H1 (cell line): ENCODE results near the gene LRBA. TPM values are rescaled to one million over a fixed set of nuclear protein-coding genes. Genes with fewer than 3 reads are reported as not detected.

Source experiments
- CTCF ChIA-PET: fragments of 300-600 bp; sonication (Branson Sonifier 250); formaldehyde crosslinking; loops from one replicate; lab custom pipeline; 2021; ENCODE audit not compliant: partially characterized antibody; lab: Charles Lee
- POLR2A ChIA-PET: fragments of 300-600 bp; sonication (Branson Sonifier 250); formaldehyde crosslinking; loops from one replicate; lab custom pipeline; 2021; ENCODE audit warnings: inconsistent platforms; ENCODE audit not compliant: partially characterized antibody; lab: Charles Lee
- DNase-seq, 2 experiments: peaks; one replicate each; pipeline versions ENCODE4 v3.0.0 to v3.0.0-alpha.2; 2010 to 2022; ENCODE audit warnings: low spot score in 2 of 2, low read depth in 1 of 2, mixed read lengths in 1 of 2
- FAIRE-seq: peaks from 2 replicates; lab custom pipeline; 2011; peaks lifted over from hg19 to GRCh38; lab: Jason Lieb, UNC
- H2AFZ ChIP-seq: 2 replicates; pipeline ENCODE4 v1.8.1; 2012; ENCODE audit warnings: low read length, inconsistent platforms
- H2AK5ac ChIP-seq: 2 replicates; pipeline ENCODE4 v1.6.1; 2013; ENCODE audit warnings: low read depth, low read length
- H2BK120ac ChIP-seq: replicated peaks from 2 replicates; pipeline ENCODE3; 2013; ENCODE audit warnings: low read depth, low read length, inconsistent platforms
- H2BK12ac ChIP-seq: 2 replicates; pipeline ENCODE4 v1.6.1; 2013; ENCODE audit warnings: low read depth, low read length
- H2BK15ac ChIP-seq: 2 replicates; pipeline ENCODE4 v1.6.1; 2013; ENCODE audit warnings: low read length
- H2BK20ac ChIP-seq: 2 replicates; pipeline ENCODE4 v1.6.1; 2013; ENCODE audit warnings: low read length
- H2BK5ac ChIP-seq: 2 replicates; pipeline ENCODE4 v1.6.1; 2013; ENCODE audit warnings: low read depth, low read length
- H3K14ac ChIP-seq: 2 replicates; pipeline ENCODE4 v1.6.1; 2013; ENCODE audit warnings: inconsistent platforms; ENCODE audit not compliant: insufficient read length
- H3K18ac ChIP-seq: 2 replicates; pipeline ENCODE4 v1.6.1; 2013; ENCODE audit warnings: low read length; ENCODE audit errors: extremely low read depth
- H3K23ac ChIP-seq: 2 replicates; pipeline ENCODE4 v1.6.1; 2013; ENCODE audit warnings: inconsistent platforms; ENCODE audit not compliant: insufficient read length
- H3K23me2 ChIP-seq: 2 replicates; pipeline ENCODE4 v1.6.1; 2013; ENCODE audit warnings: low read depth, low read length
- H3K27ac ChIP-seq: 2 replicates; pipeline ENCODE4 v1.6.1; 2011; ENCODE audit warnings: low read depth, low read length, inconsistent platforms
- H3K27me3 ChIP-seq, 4 experiments: replicated peaks in 1 of 4; 1 replicate in 1 of 4; 2 replicates in 3 of 4; pipeline versions ENCODE4 v1.6.1 to v1.8.1; 2011 to 2013; ENCODE audit warnings: low read length in 3 of 4, mild to moderate bottlenecking in 3 of 4, inconsistent platforms in 2 of 4, mixed read lengths in 2 of 4, moderate library complexity in 1 of 4; ENCODE audit not compliant: control insufficient read depth in 3 of 4, insufficient read depth in 3 of 4; ENCODE audit errors: extremely low read depth in 1 of 4
- H3K36me3 ChIP-seq, 4 experiments: 2 replicates each; pipeline versions ENCODE4 v1.6.1 to v1.8.1; 2011 to 2013; ENCODE audit warnings: mild to moderate bottlenecking in 4 of 4, low read length in 3 of 4, moderate library complexity in 2 of 4, control low read depth in 1 of 4, inconsistent platforms in 1 of 4; ENCODE audit not compliant: insufficient read depth in 4 of 4, control insufficient read depth in 2 of 4
- H3K4ac ChIP-seq: replicated peaks from 2 replicates; pipeline ENCODE3; 2013; ENCODE audit warnings: low read length, low read depth, mixed read lengths, inconsistent platforms; ENCODE audit not compliant: insufficient read length
- H3K4me1 ChIP-seq, 4 experiments: replicated peaks in 1 of 4; 1 replicate in 1 of 4; 2 replicates in 3 of 4; pipeline versions ENCODE4 v1.6.1 to v1.8.1; 2011 to 2013; ENCODE audit warnings: low read length in 3 of 4, inconsistent platforms in 2 of 4, mixed read lengths in 1 of 4; ENCODE audit not compliant: insufficient read depth in 4 of 4, control insufficient read depth in 3 of 4
- H3K4me2 ChIP-seq, 2 experiments: 2 replicates each; pipeline versions ENCODE4 v1.6.1 to v1.8.1; 2011 to 2013; ENCODE audit warnings: low read depth in 2 of 2, low read length in 2 of 2, control low read depth in 1 of 2, inconsistent platforms in 1 of 2, mild to moderate bottlenecking in 1 of 2; ENCODE audit not compliant: insufficient read depth in 1 of 2
- H3K4me3 ChIP-seq, 4 experiments: fragments of 200-600, 300-600 bp in 1 of 4; sonication (generic), shearing (Covaris generic), sonication (Bioruptor Twin) in 1 of 4; 2 replicates each; pipeline versions ENCODE4 v1.5.1 to v1.8.1; 2011 to 2016; ENCODE audit warnings: low read length in 4 of 4, low read depth in 3 of 4, control low read depth in 2 of 4, inconsistent platforms in 2 of 4, mild to moderate bottlenecking in 2 of 4, mixed read lengths in 1 of 4, moderate library complexity in 1 of 4; ENCODE audit not compliant: insufficient read depth in 2 of 4; ENCODE audit errors: extremely low read depth in 1 of 4
- H3K56ac ChIP-seq: replicated peaks from 2 replicates; pipeline ENCODE3; 2013; ENCODE audit warnings: low read depth, mild to moderate bottlenecking, mixed read lengths, low read length, inconsistent platforms; ENCODE audit not compliant: insufficient read length
- H3K79me1 ChIP-seq: 2 replicates; pipeline ENCODE4 v1.6.1; 2013; ENCODE audit warnings: low read depth, low read length, control low read depth
- H3K79me2 ChIP-seq, 2 experiments: 2 replicates each; pipeline versions ENCODE4 v1.6.1 to v1.8.1; 2012 to 2013; ENCODE audit warnings: low read length in 2 of 2, mild to moderate bottlenecking in 2 of 2, inconsistent platforms in 1 of 2; ENCODE audit not compliant: insufficient read depth in 2 of 2, control insufficient read depth in 1 of 2
- H3K9ac ChIP-seq, 4 experiments: replicated peaks in 1 of 4; 1 replicate in 1 of 4; 2 replicates in 3 of 4; pipeline versions ENCODE4 v1.6.1 to v1.8.1; 2011 to 2013; ENCODE audit warnings: low read depth in 3 of 4, low read length in 3 of 4, control low read depth in 2 of 4, mild to moderate bottlenecking in 2 of 4, moderate library complexity in 2 of 4, inconsistent platforms in 1 of 4; ENCODE audit errors: extremely low read depth in 1 of 4
- H3K9me3 ChIP-seq, 2 experiments: 2 replicates each; pipeline versions ENCODE4 v1.6.1 to v1.8.1; 2012 to 2013; ENCODE audit warnings: mild to moderate bottlenecking in 2 of 2, moderate library complexity in 2 of 2, control low read depth in 1 of 2, inconsistent platforms in 1 of 2, low read depth in 1 of 2, low read length in 1 of 2, mixed read lengths in 1 of 2; ENCODE audit not compliant: insufficient read depth in 2 of 2
- H4K20me1 ChIP-seq, 2 experiments: replicated peaks in 1 of 2; 2 replicates each; pipeline versions ENCODE3 to v1.8.1; 2011 to 2013; ENCODE audit warnings: inconsistent platforms in 2 of 2, low read length in 2 of 2, mild to moderate bottlenecking in 1 of 2; ENCODE audit not compliant: insufficient read depth in 2 of 2, control insufficient read depth in 1 of 2
- H4K5ac ChIP-seq: 2 replicates; pipeline ENCODE4 v1.6.1; 2013; ENCODE audit warnings: low read length, low read depth, mixed read lengths, inconsistent platforms; ENCODE audit not compliant: insufficient read length
- H4K8ac ChIP-seq: 2 replicates; pipeline ENCODE4 v1.8.0; 2013; ENCODE audit warnings: mild to moderate bottlenecking, moderate library complexity, low read length, inconsistent platforms; ENCODE audit not compliant: insufficient read depth; ENCODE audit errors: extremely low read depth
- H4K91ac ChIP-seq: replicated peaks from 2 replicates; pipeline ENCODE3; 2013; ENCODE audit warnings: low read length, mixed read lengths, inconsistent platforms; ENCODE audit not compliant: insufficient read length
- HDAC6 ChIP-seq: IDR thresholded peaks from one replicate; pipeline ENCODE4 v1.7.1; 2012; ENCODE audit warnings: low read depth, mild to moderate bottlenecking, inconsistent platforms, low read length, moderate library complexity
- WGBS, 2 experiments: shearing (Covaris generic) in 1 of 2; methylation state at CpG; one replicate each; pipeline versions ENCODE4 v1.1.6 to v1.1.7; 2013 to 2015; ENCODE audit warnings: low lambda C conversion rate in 2 of 2, mixed read lengths in 2 of 2, inconsistent platforms in 1 of 2, low coverage in 1 of 2, missing lambda C conversion rate in 1 of 2; ENCODE audit not compliant: insufficient replicate concordance in 2 of 2, insufficient coverage in 1 of 2, insufficient read length in 1 of 2; ENCODE audit errors: extremely low coverage in 1 of 2, missing lambda C conversion rate in 1 of 2; 5-methylcytosine and 5-hydroxymethylcytosine counted together
- polyA plus RNA-seq, 7 experiments: library from polyadenylated mRNA; depleted of rRNA in 3 of 7; stranded (reverse) in 5 of 7; unstranded in 2 of 7; fragments of >200 nt in 5 of 7; fragments of 200-250 nt in 2 of 7; gene quantifications; 1 replicate in 5 of 7; 2 replicates in 1 of 7; 4 replicates in 1 of 7; pipeline versions ENCODE4 v1.2.1 to v1.2.3, GENCODE V29; 2011 to 2013; ENCODE audit warnings: missing spikeins in 2 of 7, mixed read lengths in 2 of 7
- total RNA-seq: library from RNA; stranded (reverse); fragmentation: NEBNext Ultra II Directional; extraction: Animal tissue kit (Norgen Biotek cat#: 25700); gene quantifications from 2 replicates; pipeline ENCODE4 v1.2.1, GENCODE V29; 2021

LRBA gene
- total and polyA plus RNA-seq, 2 of the 8 experiments (the other 6 are each of a cell fraction or from before 2014, with no cell fraction given), result 54.6 to 83.2 TPM

DNA sequence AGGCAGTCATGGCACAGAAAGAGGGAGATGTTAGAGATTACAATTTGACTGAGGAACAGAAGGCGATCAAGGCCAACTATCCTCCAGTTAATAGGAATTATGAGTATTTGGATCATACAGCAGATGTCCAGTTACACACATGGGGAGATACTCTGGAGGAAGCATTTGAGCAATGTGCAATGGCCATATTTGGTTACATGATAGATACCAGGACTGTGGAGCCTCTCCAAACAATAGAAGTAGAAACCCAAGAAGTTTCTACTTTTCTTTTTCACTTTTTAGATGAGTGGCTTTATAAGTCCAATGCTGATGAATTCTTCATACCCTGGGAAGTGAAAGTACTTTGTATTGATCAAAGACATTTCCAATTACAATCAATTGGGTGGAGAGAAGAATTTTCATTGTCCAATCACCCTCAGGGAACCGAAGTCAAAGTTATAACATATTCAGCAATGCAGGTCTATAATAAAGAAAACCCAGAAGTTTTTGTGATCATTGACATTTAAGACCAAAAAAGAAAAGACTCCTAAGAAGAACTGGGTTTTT, 294.0 kb downstream of the LRBA start:
- Histone ChIP-seq H2BK20ac (no peak overlapping the region), H3K79me1 (0 out of 2 replicates have a peak, but pooled peaks cover 2% of the 10 kb centered on the region), H3K27me3 (no peaks in the 10 kb centered on the region), H2BK12ac (no peak overlapping the region), H3K56ac (no peak overlapping the region), H4K5ac (no peak overlapping the region), H2AFZ (no peak overlapping the region), H4K91ac (no peak overlapping the region), H4K8ac (no peak overlapping the region), H3K27ac (no peak overlapping the region), H2AK5ac (no peak overlapping the region), H4K20me1 (no peaks in the 10 kb centered on the region), H2BK5ac (no peak overlapping the region), H2BK15ac (no peak overlapping the region), H3K9me3 (no peaks in the 10 kb centered on the region), H3K23ac (no peak overlapping the region), H2BK120ac (no peak overlapping the region), H3K4me2 (no peak overlapping the region), H3K79me2 (no peaks in the 10 kb centered on the region), H3K23me2 (no peaks in the 10 kb centered on the region; the same call in 1 of the 2 replicates), H3K9ac (no peak overlapping the region), H3K4me1 (no peaks in the 10 kb centered on the region), H3K14ac (no peak overlapping the region), H3K4ac (no peak overlapping the region), H3K36me3 (no peaks in the 10 kb centered on the region; a peak in 1 of 8 replicates), H3K4me3 (no peak overlapping the region), H3K18ac (no peak overlapping the region)
- no peak for FAIRE-seq
- no peak for DNase-seq
- POLR2A ChIA-PET, result no interaction called here
- 91% methylated on average over 2 of the region's 2 CpGs; no CpG with 5 or more reads in 1 of the 2 experiments for WGBS, 2 experiments
- TF ChIP-seq HDAC6, result no peak
- CTCF ChIA-PET, result no interaction called here
